Panc1 (cell line): ENCODE data around the gene CATSPER4. TPM values are rescaled to one million over a fixed set of nuclear protein-coding genes. Genes with fewer than 3 reads are reported as not detected.

Experiments
- ATAC-seq: fragments of 200-7000 bp; cut with Tn5 transposase; 2 replicates; pipeline ENCODE4 v1.9.1; 2020; ENCODE audit warnings: mild to moderate bottlenecking, moderate library complexity
- BruUV-seq: library from RNA; stranded (reverse); fragments of 400-500 nt; replicated peaks from 2 replicates; lab custom pipeline; 2021; lab: Mats Ljungman, UMichigan
- CTCF ChIA-PET: fragments of 300-600 bp; sonication (Branson Sonifier 250); formaldehyde crosslinking; loops from one replicate; lab custom pipeline; 2022; ENCODE audit warnings: antibody characterized with exemption; lab: Charles Lee
- POLR2A ChIA-PET: fragments of 300-600 bp; sonication (Branson Sonifier 250); formaldehyde crosslinking; loops from one replicate; lab custom pipeline; 2022; ENCODE audit warnings: antibody characterized with exemption; lab: Charles Lee
- DNase-seq: peaks from one replicate; pipeline ENCODE4 v3.0.0-alpha.2; 2010; ENCODE audit warnings: low read depth, low spot score
- H3K27ac ChIP-seq: 2 replicates; pipeline ENCODE4 v1.5.1; 2011; ENCODE audit warnings: mild to moderate bottlenecking, low read length, inconsistent platforms
- H3K27me3 ChIP-seq: fragments of 200-500 bp; sonication (Bioruptor generic); 2 replicates; pipeline ENCODE4 v1.6.0; 2014; ENCODE audit warnings: low read length, inconsistent platforms; ENCODE audit not compliant: control insufficient read depth, insufficient read depth
- H3K36me3 ChIP-seq: fragments of 200-500 bp; sonication (Bioruptor generic); 2 replicates; pipeline ENCODE4 v1.5.1; 2014; ENCODE audit warnings: inconsistent platforms, mild to moderate bottlenecking, low read length, moderate library complexity; ENCODE audit not compliant: control insufficient read depth, insufficient read depth
- H3K4me1 ChIP-seq: 2 replicates; pipeline ENCODE4 v1.5.1; 2011; ENCODE audit warnings: inconsistent platforms, mild to moderate bottlenecking, low read length, moderate library complexity; ENCODE audit not compliant: control insufficient read depth, insufficient read depth
- H3K4me3 ChIP-seq, 2 experiments: 2 replicates each; pipeline ENCODE4 v1.5.1; 2011 to 2012; ENCODE audit warnings: low read depth in 2 of 2, low read length in 2 of 2, mild to moderate bottlenecking in 2 of 2, inconsistent platforms in 1 of 2, moderate library complexity in 1 of 2
- H3K9me3 ChIP-seq: fragments of 200-500 bp; sonication (Bioruptor generic); 2 replicates; pipeline ENCODE4 v1.5.1; 2014; ENCODE audit warnings: low read depth, mild to moderate bottlenecking, inconsistent platforms, low read length, moderate library complexity; ENCODE audit not compliant: control insufficient read depth, insufficient read depth
- POLR2AphosphoS5 ChIP-seq: IDR thresholded peaks from 2 replicates; pipeline ENCODE4 v1.6.1; 2012; ENCODE audit warnings: mild to moderate bottlenecking, low read depth, low read length, moderate library complexity
- SIN3A ChIP-seq: IDR thresholded peaks from 2 replicates; pipeline ENCODE4 v1.6.1; 2012; ENCODE audit warnings: low read depth, mild to moderate bottlenecking, low read length, moderate library complexity, borderline replicate concordance; ENCODE audit not compliant: insufficient read depth
- TCF7L2 ChIP-seq: IDR thresholded peaks from 2 replicates; pipeline ENCODE4 v1.6.1; 2011; ENCODE audit warnings: mild to moderate bottlenecking, low read depth, low read length, inconsistent platforms
- in situ Hi-C: cut with HindIII; loops from 2 replicates; pipeline ENCODE4 v1.10.0; 2016; ENCODE audit warnings: low sequenced_read_pairs, low pct_unique_long_range_greater_than_20kb
- intact Hi-C: fragments of 100-400 bp; cut with micrococcal nuclease; formaldehyde crosslinking; loops from one replicate; pipeline ENCODE4 v1.10.0; 2022; ENCODE audit not compliant: unreplicated experiment
- total RNA-seq: library from RNA; stranded (reverse); gene quantifications from one replicate; pipeline ENCODE4 v1.2.1, GENCODE V29; 2021; ENCODE audit not compliant: unreplicated experiment
- TF ChIP-seq, protein P1 (sequence below): fragments of 450-650 bp; IDR thresholded peaks from 2 replicates; pipeline ENCODE4 v1.5.1; 2017; ENCODE audit warnings: mild to moderate bottlenecking
- TF ChIP-seq, protein P2 (sequence below), 2 experiments: IDR thresholded peaks; 2 replicates each; pipeline ENCODE4 v1.6.1; 2011 to 2012; ENCODE audit warnings: low read depth in 2 of 2, control low read depth in 1 of 2, low read length in 1 of 2, mild to moderate bottlenecking in 1 of 2, moderate library complexity in 1 of 2; ENCODE audit not compliant: insufficient read depth in 1 of 2

The CATSPER4 gene
- total RNA-seq, 1 experiment from 2014 or later = not detected

- intact Hi-C loops (no loop called here), in situ Hi-C loops (no loop called here)
- H3K27me3 ChIP-seq = no peaks in the 10 kb centered on the region
- no TSS peak for BruUV-seq
- peaks cover 6% of the 10 kb centered on the region; the same call in 1 of the 2 replicates for H3K4me1 ChIP-seq
- H3K27ac ChIP-seq = no peak overlapping the region
- POLR2A ChIA-PET = interaction anchor here (0.8 kb wide), 1 partner anchor 58 kb away, joined by 6 read pairs; no protein-coding TSS in a partner anchor
- TF ChIP-seq POLR2AphosphoS5 (no peak), SIN3A (no peak), TCF7L2 (no peak)
- TF ChIP-seq, protein P1, sequence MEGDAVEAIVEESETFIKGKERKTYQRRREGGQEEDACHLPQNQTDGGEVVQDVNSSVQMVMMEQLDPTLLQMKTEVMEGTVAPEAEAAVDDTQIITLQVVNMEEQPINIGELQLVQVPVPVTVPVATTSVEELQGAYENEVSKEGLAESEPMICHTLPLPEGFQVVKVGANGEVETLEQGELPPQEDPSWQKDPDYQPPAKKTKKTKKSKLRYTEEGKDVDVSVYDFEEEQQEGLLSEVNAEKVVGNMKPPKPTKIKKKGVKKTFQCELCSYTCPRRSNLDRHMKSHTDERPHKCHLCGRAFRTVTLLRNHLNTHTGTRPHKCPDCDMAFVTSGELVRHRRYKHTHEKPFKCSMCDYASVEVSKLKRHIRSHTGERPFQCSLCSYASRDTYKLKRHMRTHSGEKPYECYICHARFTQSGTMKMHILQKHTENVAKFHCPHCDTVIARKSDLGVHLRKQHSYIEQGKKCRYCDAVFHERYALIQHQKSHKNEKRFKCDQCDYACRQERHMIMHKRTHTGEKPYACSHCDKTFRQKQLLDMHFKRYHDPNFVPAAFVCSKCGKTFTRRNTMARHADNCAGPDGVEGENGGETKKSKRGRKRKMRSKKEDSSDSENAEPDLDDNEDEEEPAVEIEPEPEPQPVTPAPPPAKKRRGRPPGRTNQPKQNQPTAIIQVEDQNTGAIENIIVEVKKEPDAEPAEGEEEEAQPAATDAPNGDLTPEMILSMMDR = no peak
- TF ChIP-seq, protein P2, sequence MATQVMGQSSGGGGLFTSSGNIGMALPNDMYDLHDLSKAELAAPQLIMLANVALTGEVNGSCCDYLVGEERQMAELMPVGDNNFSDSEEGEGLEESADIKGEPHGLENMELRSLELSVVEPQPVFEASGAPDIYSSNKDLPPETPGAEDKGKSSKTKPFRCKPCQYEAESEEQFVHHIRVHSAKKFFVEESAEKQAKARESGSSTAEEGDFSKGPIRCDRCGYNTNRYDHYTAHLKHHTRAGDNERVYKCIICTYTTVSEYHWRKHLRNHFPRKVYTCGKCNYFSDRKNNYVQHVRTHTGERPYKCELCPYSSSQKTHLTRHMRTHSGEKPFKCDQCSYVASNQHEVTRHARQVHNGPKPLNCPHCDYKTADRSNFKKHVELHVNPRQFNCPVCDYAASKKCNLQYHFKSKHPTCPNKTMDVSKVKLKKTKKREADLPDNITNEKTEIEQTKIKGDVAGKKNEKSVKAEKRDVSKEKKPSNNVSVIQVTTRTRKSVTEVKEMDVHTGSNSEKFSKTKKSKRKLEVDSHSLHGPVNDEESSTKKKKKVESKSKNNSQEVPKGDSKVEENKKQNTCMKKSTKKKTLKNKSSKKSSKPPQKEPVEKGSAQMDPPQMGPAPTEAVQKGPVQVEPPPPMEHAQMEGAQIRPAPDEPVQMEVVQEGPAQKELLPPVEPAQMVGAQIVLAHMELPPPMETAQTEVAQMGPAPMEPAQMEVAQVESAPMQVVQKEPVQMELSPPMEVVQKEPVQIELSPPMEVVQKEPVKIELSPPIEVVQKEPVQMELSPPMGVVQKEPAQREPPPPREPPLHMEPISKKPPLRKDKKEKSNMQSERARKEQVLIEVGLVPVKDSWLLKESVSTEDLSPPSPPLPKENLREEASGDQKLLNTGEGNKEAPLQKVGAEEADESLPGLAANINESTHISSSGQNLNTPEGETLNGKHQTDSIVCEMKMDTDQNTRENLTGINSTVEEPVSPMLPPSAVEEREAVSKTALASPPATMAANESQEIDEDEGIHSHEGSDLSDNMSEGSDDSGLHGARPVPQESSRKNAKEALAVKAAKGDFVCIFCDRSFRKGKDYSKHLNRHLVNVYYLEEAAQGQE (IDR thresholded peaks at IDR 0.05; ENCODE audit: insufficient read depth in 1 of 2, low read depth in 2 of 2, low read length in 1 of 2) = no peak
- H3K4me3 ChIP-seq = no peak overlapping the region
- ATAC-seq = no peak
- no peaks in the 10 kb centered on the region for H3K9me3 ChIP-seq
- DNase-seq = no peak
- H3K36me3 ChIP-seq = no peaks in the 10 kb centered on the region
- CTCF ChIA-PET = no interaction called here
Observed at GRCh38 chr1:26159743-26160039, 30.7 kb upstream of the CATSPER4 start.

- Histone ChIP-seq H3K4me1 (peaks cover 6% of the 10 kb centered on the region; the same call in 1 of the 2 replicates), H3K27ac (peak overlapping the region; percentile 73), H3K9me3 (no peaks in the 10 kb centered on the region), H3K36me3 (no peaks in the 10 kb centered on the region), H3K27me3 (no peaks in the 10 kb centered on the region), H3K4me3 (peak overlapping the region in 1 of 2 experiments; percentile 53; a peak in 2 of 4 replicates)
- no TSS peak for BruUV-seq
- POLR2A ChIA-PET = no interaction called here
- intact Hi-C loops = no loop called here
- TF ChIP-seq SIN3A (no peak), POLR2AphosphoS5 (no peak), TCF7L2 (no peak)
- TF ChIP-seq, protein P2 (IDR thresholded peaks at IDR 0.05; ENCODE audit: insufficient read depth in 1 of 2, low read depth in 2 of 2, low read length in 1 of 2) = no peak
- TF ChIP-seq, protein P1 = no peak
- CTCF ChIA-PET = no interaction called here
- in situ Hi-C loops = no loop called here
- ATAC-seq (no peak), DNase-seq (no peak)
Observed at GRCh38 chr1:26160527-26161414, 29.6 kb upstream of the CATSPER4 start.
